Mesenchymal stem cell (in vitro differentiated cells and primary cell): ENCODE data around the gene CD2BP2.
A peak's percentile ranks its signal among the peaks of the same experiment; 100 is the strongest.

Experiments
- DNase-seq: peaks from one replicate; pipeline ENCODE4 v3.0.0-alpha.2; 2013
- H2AFZ ChIP-seq: one replicate; pipeline ENCODE4 v1.6.1; 2013; ENCODE audit warnings: low read depth, mild to moderate bottlenecking, control low read depth, inconsistent platforms, low read length, moderate library complexity
- H2AK5ac ChIP-seq: 2 replicates; pipeline ENCODE4 v1.6.1; 2013; ENCODE audit warnings: low read length, moderate library complexity, mild to moderate bottlenecking, inconsistent platforms; ENCODE audit not compliant: severe bottlenecking
- H2BK120ac ChIP-seq: one replicate; pipeline ENCODE4 v1.6.1; 2013; ENCODE audit warnings: low read depth, mild to moderate bottlenecking, inconsistent platforms, low read length, moderate library complexity
- H2BK12ac ChIP-seq, 2 experiments: one replicate each; pipeline ENCODE4 v1.6.1; 2013; ENCODE audit warnings: inconsistent platforms in 2 of 2, low read length in 2 of 2, mild to moderate bottlenecking in 2 of 2, moderate library complexity in 2 of 2, control low read depth in 1 of 2
- H2BK15ac ChIP-seq: one replicate; pipeline ENCODE4 v1.6.1; 2013; ENCODE audit warnings: mild to moderate bottlenecking, low read depth, inconsistent platforms; ENCODE audit not compliant: poor library complexity, severe bottlenecking
- H2BK5ac ChIP-seq: 2 replicates; pipeline ENCODE4 v1.6.1; 2013; ENCODE audit warnings: low read depth, mild to moderate bottlenecking, low read length, control low read depth, inconsistent platforms; ENCODE audit not compliant: poor library complexity, severe bottlenecking
- H3K14ac ChIP-seq, 2 experiments: one replicate each; pipeline ENCODE4 v1.6.1; 2013; ENCODE audit warnings: inconsistent platforms in 2 of 2, low read length in 2 of 2, control low read depth in 1 of 2, mild to moderate bottlenecking in 1 of 2, moderate library complexity in 1 of 2
- H3K18ac ChIP-seq, 2 experiments: one replicate each; pipeline ENCODE4 v1.6.1; 2013; ENCODE audit warnings: inconsistent platforms in 2 of 2, low read length in 2 of 2, control low read depth in 1 of 2, low read depth in 1 of 2, mild to moderate bottlenecking in 1 of 2
- H3K23ac ChIP-seq, 2 experiments: one replicate each; pipeline ENCODE4 v1.6.1; 2013; ENCODE audit warnings: inconsistent platforms in 2 of 2, low read length in 2 of 2, mild to moderate bottlenecking in 2 of 2, moderate library complexity in 2 of 2, control low read depth in 1 of 2
- H3K27ac ChIP-seq: 2 replicates; pipeline ENCODE4 v1.5.1; 2013; ENCODE audit warnings: mild to moderate bottlenecking, moderate library complexity, low read length, control low read depth, inconsistent platforms; ENCODE audit not compliant: poor library complexity, severe bottlenecking
- H3K27me3 ChIP-seq, 2 experiments: 2 replicates each; pipeline versions ENCODE4 v1.6.1 to v1.7.0; 2013; ENCODE audit warnings: low read length in 2 of 2, mild to moderate bottlenecking in 2 of 2, moderate library complexity in 2 of 2, control low read depth in 1 of 2, inconsistent platforms in 1 of 2; ENCODE audit not compliant: control insufficient read depth in 1 of 2, insufficient read depth in 1 of 2
- H3K36me3 ChIP-seq, 2 experiments: 2 replicates each; pipeline versions ENCODE4 v1.6.1 to v1.7.0; 2013; ENCODE audit warnings: low read length in 2 of 2, control low read depth in 1 of 2, inconsistent platforms in 1 of 2, low read depth in 1 of 2, mild to moderate bottlenecking in 1 of 2; ENCODE audit not compliant: insufficient read depth in 2 of 2, control insufficient read depth in 1 of 2
- H3K4ac ChIP-seq, 2 experiments: one replicate each; pipeline ENCODE4 v1.6.1; 2013; ENCODE audit warnings: inconsistent platforms in 2 of 2, low read length in 2 of 2, mild to moderate bottlenecking in 2 of 2, moderate library complexity in 2 of 2, control low read depth in 1 of 2, low read depth in 1 of 2
- H3K4me1 ChIP-seq: 2 replicates; pipeline ENCODE4 v1.6.1; 2013; ENCODE audit warnings: low read depth, low read length, control low read depth; ENCODE audit not compliant: control insufficient read depth, insufficient read depth
- H3K4me2 ChIP-seq: 2 replicates; pipeline ENCODE4 v1.6.1; 2013; ENCODE audit warnings: low read length, mild to moderate bottlenecking, inconsistent platforms; ENCODE audit not compliant: poor library complexity, severe bottlenecking
- H3K4me3 ChIP-seq, 2 experiments: 2 replicates each; pipeline versions ENCODE4 v1.5.1 to v1.7.0; 2013; ENCODE audit warnings: low read length in 2 of 2, mild to moderate bottlenecking in 2 of 2, control low read depth in 1 of 2, low read depth in 1 of 2; ENCODE audit not compliant: insufficient read depth in 1 of 2
- H3K79me1 ChIP-seq: replicated peaks from 2 replicates; pipeline ENCODE4 v1.6.1; 2013; ENCODE audit warnings: mild to moderate bottlenecking, control low read depth, low read length, inconsistent platforms; ENCODE audit not compliant: poor library complexity, severe bottlenecking
- H3K9ac ChIP-seq: 2 replicates; pipeline ENCODE4 v1.7.0; 2013; ENCODE audit warnings: mild to moderate bottlenecking, low read length, moderate library complexity
- H3K9me3 ChIP-seq: 2 replicates; pipeline ENCODE4 v1.7.0; 2013; ENCODE audit warnings: mild to moderate bottlenecking, low read length; ENCODE audit not compliant: control insufficient read depth
- H4K8ac ChIP-seq: one replicate; pipeline ENCODE4 v1.6.1; 2013; ENCODE audit warnings: inconsistent platforms, mild to moderate bottlenecking, low read length, moderate library complexity
- H4K91ac ChIP-seq: one replicate; pipeline ENCODE4 v1.6.1; 2013; ENCODE audit warnings: mild to moderate bottlenecking, low read length, inconsistent platforms
- WGBS: methylation state at CpG from one replicate; pipeline ENCODE4 v1.1.7; 2013; ENCODE audit warnings: mixed read lengths; 5-methylcytosine and 5-hydroxymethylcytosine counted together

CD2BP2 gene

DNA sequence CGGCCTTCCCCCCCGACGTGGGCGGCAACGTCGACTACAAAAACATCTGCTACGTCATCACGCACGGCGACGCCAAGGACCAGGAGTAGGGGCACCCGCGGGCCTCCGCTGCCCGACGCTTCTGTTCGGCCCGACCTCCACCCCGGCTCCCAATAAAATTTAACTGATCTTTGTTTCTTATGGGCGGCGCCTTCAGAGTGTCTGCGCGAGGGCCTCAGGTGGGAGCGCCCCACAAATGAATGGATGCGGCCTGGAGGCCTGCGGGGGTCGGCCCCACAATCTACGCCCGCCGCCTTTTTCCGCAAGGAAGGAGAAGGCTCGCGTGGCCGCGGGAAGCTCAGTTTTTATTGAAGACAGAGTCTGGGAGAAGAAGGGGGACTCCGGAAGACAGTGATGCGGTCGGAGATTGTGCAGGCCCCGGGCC, 22.7 kb upstream of the CD2BP2 start:
- peak; percentile 90 for DNase-seq
- H3K27me3 ChIP-seq: no peaks in the 10 kb centered on the region
- peak overlapping the region; percentile 86 for H2BK15ac ChIP-seq
- H3K18ac ChIP-seq: peak overlapping the region; percentile 93 to 99
- WGBS: under 1% methylated on average over 36 of the region's 39 CpGs
- H3K79me1 ChIP-seq: peaks cover 8% of the 10 kb centered on the region
- peak overlapping the region; percentile 84 for H2BK5ac ChIP-seq
- peaks cover 18% of the 10 kb centered on the region for H3K4me1 ChIP-seq
- peak overlapping the region; percentile 99 for H3K27ac ChIP-seq
- H3K14ac ChIP-seq: peak overlapping the region in 1 of 2 experiments; percentile 76
- H3K23ac ChIP-seq: peak overlapping the region in 1 of 2 experiments; percentile 96
- peak overlapping the region; percentile 97 for H3K9ac ChIP-seq
- peaks cover 7% of the 10 kb centered on the region in 2 experiments for H3K36me3 ChIP-seq
- no peaks in the 10 kb centered on the region for H3K9me3 ChIP-seq
- peak overlapping the region; percentile 89 for H3K4me2 ChIP-seq
- no peak overlapping the region for H2BK12ac ChIP-seq
- peak overlapping the region; percentile 99 for H2BK120ac ChIP-seq
- peak overlapping the region; percentile 94 for H4K8ac ChIP-seq
- no peak overlapping the region for H2AK5ac ChIP-seq
- H3K4ac ChIP-seq: peak overlapping the region; percentile 67 to 93
- H4K91ac ChIP-seq: peak overlapping the region; percentile 88
- peak overlapping the region; percentile 57 to 78 for H3K4me3 ChIP-seq
- no peak overlapping the region for H2AFZ ChIP-seq

- H3K27ac ChIP-seq: peak overlapping the region; percentile 99
- no peaks in the 10 kb centered on the region for H3K9me3 ChIP-seq
- H3K4me3 ChIP-seq: peak overlapping the region; percentile 57 to 78
- H4K91ac ChIP-seq: peak overlapping the region; percentile 88
- H3K4me1 ChIP-seq: peaks cover 18% of the 10 kb centered on the region
- H2BK5ac ChIP-seq: peak overlapping the region; percentile 84
- no peak for DNase-seq
- H3K4me2 ChIP-seq: peak overlapping the region; percentile 89
- peak overlapping the region; percentile 60 for H2AFZ ChIP-seq
- no peak overlapping the region for H3K23ac ChIP-seq
- WGBS: 47% methylated on average over 29 of the region's 29 CpGs
- H3K4ac ChIP-seq: peak overlapping the region; percentile 67 to 75
- H3K18ac ChIP-seq: peak overlapping the region; percentile 93 to 99
- peak overlapping the region; percentile 97 for H3K9ac ChIP-seq
- peak overlapping the region; percentile 50 for H2AK5ac ChIP-seq
- H3K79me1 ChIP-seq: peaks cover 8% of the 10 kb centered on the region
- peak overlapping the region in 1 of 2 experiments; percentile 26 for H3K14ac ChIP-seq
- no peak overlapping the region for H2BK120ac ChIP-seq
- H3K27me3 ChIP-seq: no peaks in the 10 kb centered on the region
- peak overlapping the region; percentile 92 for H2BK15ac ChIP-seq
- H3K36me3 ChIP-seq: peaks cover 7% of the 10 kb centered on the region in 2 experiments
- H2BK12ac ChIP-seq: peak overlapping the region in 1 of 2 experiments; percentile 69
- H4K8ac ChIP-seq: peak overlapping the region; percentile 94
These were observed 22.1 kb upstream of the CD2BP2 start for GRCh38 chr16:30377050-30377811.

DNA sequence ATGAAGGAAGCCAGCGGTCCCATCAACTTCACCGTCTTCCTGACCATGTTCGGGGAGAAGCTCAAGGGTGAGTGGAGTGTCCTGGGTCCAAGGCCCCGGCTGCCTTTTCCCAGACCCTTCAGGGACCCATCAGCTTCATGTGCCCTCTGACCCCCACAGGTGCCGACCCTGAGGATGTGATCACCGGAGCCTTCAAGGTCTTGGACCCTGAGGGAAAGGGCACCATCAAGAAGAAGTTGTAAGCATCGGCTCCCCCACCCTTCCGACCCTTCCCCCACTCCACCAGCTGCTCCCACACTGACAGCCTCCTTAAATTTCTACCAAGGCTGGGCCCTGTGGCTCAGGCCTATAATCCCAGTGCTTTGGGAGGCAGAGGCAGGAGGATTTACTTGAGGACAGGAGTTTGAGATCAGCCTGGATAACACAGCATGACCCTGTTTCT, 21.4 kb upstream of the CD2BP2 start:
- no peak overlapping the region for H3K23ac ChIP-seq
- H3K18ac ChIP-seq: no peak overlapping the region
- 98% methylated on average over 6 of the region's 8 CpGs for WGBS
- H3K14ac ChIP-seq: no peak overlapping the region
- H3K9me3 ChIP-seq: no peaks in the 10 kb centered on the region
- H2BK5ac ChIP-seq: no peak overlapping the region
- peaks cover 15% of the 10 kb centered on the region for H3K4me1 ChIP-seq
- peak overlapping the region in 1 of 2 experiments; percentile 75 for H2BK12ac ChIP-seq
- H3K4me3 ChIP-seq: no peak overlapping the region
- H3K9ac ChIP-seq: no peak overlapping the region
- peaks cover 8% of the 10 kb centered on the region for H3K79me1 ChIP-seq
- peak overlapping the region; percentile 29 for H4K8ac ChIP-seq
- no peak overlapping the region for H2AFZ ChIP-seq
- H3K27me3 ChIP-seq: no peaks in the 10 kb centered on the region
- peak overlapping the region; percentile 39 for H2BK15ac ChIP-seq
- no peak overlapping the region for H3K27ac ChIP-seq
- no peak for DNase-seq
- H3K4me2 ChIP-seq: no peak overlapping the region
- H4K91ac ChIP-seq: no peak overlapping the region
- no peak overlapping the region for H2AK5ac ChIP-seq
- peaks cover 6 to 7% of the 10 kb centered on the region in 2 experiments for H3K36me3 ChIP-seq
- H2BK120ac ChIP-seq: no peak overlapping the region
- peak overlapping the region; percentile 19 to 57 for H3K4ac ChIP-seq

DNA sequence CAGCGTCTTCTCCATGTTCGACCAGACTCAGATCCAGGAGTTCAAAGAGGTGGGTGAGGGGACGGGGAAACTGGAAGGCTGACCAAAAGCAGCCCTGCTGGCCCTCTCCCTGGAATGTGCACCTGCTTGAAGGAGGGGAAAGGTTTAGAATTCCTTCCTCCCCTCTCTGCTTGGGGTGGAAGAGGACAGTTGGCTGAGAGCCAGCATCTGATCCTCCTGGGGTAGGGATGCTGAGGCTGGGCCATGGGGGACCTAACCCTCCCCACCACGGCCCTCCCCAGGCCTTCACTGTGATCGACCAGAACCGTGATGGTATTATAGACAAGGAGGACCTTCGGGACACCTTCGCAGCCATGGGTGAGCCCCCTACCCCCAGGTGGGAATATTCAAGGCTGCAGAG, 20.8 kb upstream of the CD2BP2 start:
- Histone ChIP-seq H3K36me3 (peaks cover 0 to 7% of the 10 kb centered on the region in 2 experiments), H3K4ac (no peak overlapping the region), H3K9ac (no peak overlapping the region), H3K14ac (no peak overlapping the region), H3K4me2 (no peak overlapping the region), H2BK15ac (peak overlapping the region; percentile 75), H3K4me3 (no peak overlapping the region), H3K18ac (no peak overlapping the region), H3K4me1 (peaks cover 14% of the 10 kb centered on the region), H4K91ac (no peak overlapping the region), H2BK5ac (no peak overlapping the region), H3K79me1 (peaks cover 6% of the 10 kb centered on the region), H3K9me3 (no peaks in the 10 kb centered on the region), H2BK120ac (no peak overlapping the region), H2BK12ac (peak overlapping the region in 1 of 2 experiments; percentile 10), H2AFZ (no peak overlapping the region), H3K27me3 (no peaks in the 10 kb centered on the region), H3K27ac (no peak overlapping the region), H3K23ac (no peak overlapping the region), H2AK5ac (peak overlapping the region; percentile 80), H4K8ac (no peak overlapping the region)
- DNase-seq: no peak
- 97% methylated on average over 8 of the region's 8 CpGs for WGBS
